SH-SY5Y (cell line): ENCODE results near the gene FUT3.

Experiments used
- GATA2 ChIP-seq: IDR thresholded peaks from 2 replicates; pipeline ENCODE4 v1.6.1; 2011; ENCODE audit warnings: mild to moderate bottlenecking, low read depth, low read length
- GATA3 ChIP-seq: IDR thresholded peaks from 2 replicates; pipeline ENCODE4 v1.6.1; 2011; ENCODE audit warnings: low read depth, mild to moderate bottlenecking, low read length, moderate library complexity

DNA sequence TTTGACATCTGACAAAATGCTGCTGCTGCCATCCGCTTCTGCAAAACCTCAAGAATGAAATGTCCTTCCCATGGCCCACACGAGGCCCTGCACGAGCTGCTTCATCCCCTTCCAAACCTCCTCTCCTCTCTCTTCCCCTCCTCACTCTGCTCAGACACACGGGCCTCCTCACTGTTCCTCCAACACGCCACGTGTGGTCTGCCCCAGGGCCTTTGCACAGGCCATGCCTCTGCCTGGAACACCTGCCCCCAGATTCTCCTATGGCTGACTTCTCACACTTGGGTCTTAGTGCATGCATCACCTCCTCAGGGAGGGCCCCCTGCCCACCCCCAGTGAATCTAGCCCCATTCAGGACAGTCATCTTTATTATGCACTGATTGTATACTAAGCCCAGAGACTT lies 30.5 kb downstream of the FUT3 start:
- TF ChIP-seq GATA3 (no peak), GATA2 (no peak)
